Kidney (tissue), 14 donors: ENCODE results near the gene BICC1. TPM values are rescaled to one million over a fixed set of nuclear protein-coding genes. Genes with fewer than 3 reads are reported as not detected.
A peak's percentile ranks its signal among the peaks of the same experiment; 100 is the strongest.

Experiments
- DNase-seq, 5 donors: peaks; one replicate each; pipeline ENCODE4 v3.0.0-alpha.2; 2013 to 2020
- FAIRE-seq: peaks from 2 replicates; lab custom pipeline; 2012; peaks lifted over from hg19 to GRCh38; lab: Jason Lieb, UNC
- H3K27ac ChIP-seq, 2 donors: one replicate each; pipeline ENCODE4 v1.7.0; 2013; ENCODE audit warnings: low read depth in 2 of 2, low read length in 2 of 2, inconsistent platforms in 1 of 2
- H3K27me3 ChIP-seq: one replicate; pipeline ENCODE4 v1.7.1; 2013; ENCODE audit warnings: low read length, inconsistent platforms; ENCODE audit not compliant: control insufficient read depth, insufficient read depth
- H3K36me3 ChIP-seq, 3 donors: one replicate each; pipeline versions ENCODE4 v1.7.0 to v1.7.1; 2013; ENCODE audit warnings: low read length in 3 of 3, control low read depth in 1 of 3, inconsistent platforms in 1 of 3; ENCODE audit not compliant: insufficient read depth in 3 of 3, control insufficient read depth in 2 of 3
- H3K4me1 ChIP-seq, 3 donors: one replicate each; pipeline versions ENCODE4 v1.7.0 to v1.7.1; 2013; ENCODE audit warnings: low read length in 3 of 3, inconsistent platforms in 1 of 3, low read depth in 1 of 3; ENCODE audit not compliant: control insufficient read depth in 2 of 3, insufficient read depth in 2 of 3
- H3K4me3 ChIP-seq, 3 donors: one replicate each; pipeline versions ENCODE4 v1.7.0 to v1.8.1; 2013; ENCODE audit warnings: low read length in 3 of 3, control low read depth in 1 of 3, inconsistent platforms in 1 of 3
- H3K9ac ChIP-seq, 3 donors: one replicate each; pipeline versions ENCODE4 v1.7.0 to v1.7.1; 2013; ENCODE audit warnings: low read length in 3 of 3, control low read depth in 1 of 3, inconsistent platforms in 1 of 3
- H3K9me3 ChIP-seq, 3 donors: one replicate each; pipeline versions ENCODE4 v1.7.0 to v1.7.1; 2013; ENCODE audit warnings: low read length in 3 of 3, control low read depth in 1 of 3, inconsistent platforms in 1 of 3; ENCODE audit not compliant: control insufficient read depth in 2 of 3, insufficient read depth in 1 of 3
- CTCF ChIP-seq: IDR thresholded peaks from 3 replicates; pipeline ENCODE4 v1.5.1; 2012; ENCODE audit warnings: mild to moderate bottlenecking, moderate library complexity, borderline replicate concordance; ENCODE audit not compliant: insufficient read depth; ENCODE audit errors: extremely low read depth
- intact Hi-C: fragments of 100-400 bp; cut with DNase I; formaldehyde crosslinking; loops from one replicate; pipeline ENCODE4 v1.11.1; 2022
- polyA plus RNA-seq: library from polyadenylated mRNA; stranded (reverse); fragments of 350-450 nt; fragmentation: Illumina TruSeq; extraction: RNeasy Lipid Tissue Mini Kit (QIAGEN cat#74804); gene quantifications from one replicate; pipeline ENCODE4 v1.2.3, GENCODE V29; 2014; ENCODE audit warnings: low read depth, low replicate concordance; ENCODE audit not compliant: insufficient read depth
- total RNA-seq: library from RNA; stranded (reverse); fragmentation: NEBNext Ultra II Directional; extraction: Animal tissue kit (Norgen Biotek cat#: 25700); gene quantifications from one replicate; pipeline ENCODE4 v1.2.1, GENCODE V29; 2021
- donor health status: control.
- donor health status: control.
- donor health status: control.
- donor health status: control.
- donor health status: control.
- donor health status: DM: yes; HTN: yes; CAD: no.
- donor health status: Normal renal cell carcinoma (clear cell type).

BICC1 gene
- total and polyA plus RNA-seq, 2 donors from 2014 or later = 21.0 to 136 TPM

GRCh38 chr10:58599927-58600553, 87.4 kb downstream of the BICC1 start:
- Histone ChIP-seq H3K36me3 (peaks cover 0 to 4% (median 0%) of the 10 kb centered on the region in 3 donors), H3K4me3 (no peak overlapping the region), H3K4me1 (no peaks in the 10 kb centered on the region), H3K27me3 (no peaks in the 10 kb centered on the region), H3K27ac (no peak overlapping the region), H3K9me3 (peaks cover 0 to 7% (median 2%) of the 10 kb centered on the region in 3 donors), H3K9ac (no peak overlapping the region)
- no peak for TF ChIP-seq CTCF
- DNase-seq = no peak
- intact Hi-C loops = no loop called here
- no peak for FAIRE-seq

- Histone ChIP-seq H3K27ac (peak overlapping the region in 1 of 2 donors; percentile 64), H3K4me1 (peaks cover 0 to 14% (median 10%) of the 10 kb centered on the region in 3 donors), H3K4me3 (peak overlapping the region in 1 of 3 donors; percentile 7), H3K9me3 (no peaks in the 10 kb centered on the region), H3K9ac (no peak overlapping the region), H3K36me3 (peaks cover 0 to 2% (median 0%) of the 10 kb centered on the region in 3 donors), H3K27me3 (no peaks in the 10 kb centered on the region)
- DNase-seq (peak in 2 of 5 donors; percentile 58 to 62), FAIRE-seq (no peak)
- no peak for TF ChIP-seq CTCF
- intact Hi-C loops = no loop called here
Measured at GRCh38 chr10:58608351-58608750, 95.7 kb downstream of the BICC1 start.

- DNase-seq (no peak), FAIRE-seq (no peak)
- intact Hi-C loops = no loop called here
- H3K4me3 ChIP-seq = no peak overlapping the region
- H3K36me3 ChIP-seq = peaks cover 0 to 2% (median 0%) of the 10 kb centered on the region in 3 donors
- H3K9me3 ChIP-seq = no peaks in the 10 kb centered on the region
- H3K4me1 ChIP-seq = peaks cover 0 to 14% (median 10%) of the 10 kb centered on the region in 3 donors
- no peak overlapping the region for H3K9ac ChIP-seq
- no peak for TF ChIP-seq CTCF
- H3K27ac ChIP-seq = no peak overlapping the region
- no peaks in the 10 kb centered on the region for H3K27me3 ChIP-seq
Measured at GRCh38 chr10:58608826-58609531, 96.3 kb downstream of the BICC1 start.
